ENCODE results near the gene NDUFAB1.
"Not testable (repeated sequence)": the region's sequence is repeated elsewhere in the genome, so short reads cannot be mapped to it uniquely, and the experiment has no call there.

NDUFAB1 gene

DNA sequence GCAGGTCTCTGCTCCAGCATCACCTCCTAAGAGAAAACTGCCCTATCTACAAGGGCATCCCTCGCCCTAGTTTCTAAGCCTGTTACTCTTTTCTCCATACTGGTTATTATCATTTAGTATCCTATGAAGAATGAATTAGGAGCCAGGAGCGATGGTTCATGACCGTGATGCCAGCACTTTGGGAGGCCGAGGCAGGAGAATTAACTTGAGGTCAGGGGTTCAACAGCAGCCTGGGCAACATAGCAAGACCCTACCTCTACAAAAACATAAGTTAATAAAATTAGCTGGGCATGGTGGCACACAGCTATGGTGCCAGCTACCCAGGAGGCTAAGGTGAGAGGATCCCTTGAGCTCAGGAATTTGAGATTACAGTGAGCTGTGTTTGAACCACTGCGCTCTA, 46.2 kb downstream of the NDUFAB1 start:
- DNase-seq, result no peak

DNA sequence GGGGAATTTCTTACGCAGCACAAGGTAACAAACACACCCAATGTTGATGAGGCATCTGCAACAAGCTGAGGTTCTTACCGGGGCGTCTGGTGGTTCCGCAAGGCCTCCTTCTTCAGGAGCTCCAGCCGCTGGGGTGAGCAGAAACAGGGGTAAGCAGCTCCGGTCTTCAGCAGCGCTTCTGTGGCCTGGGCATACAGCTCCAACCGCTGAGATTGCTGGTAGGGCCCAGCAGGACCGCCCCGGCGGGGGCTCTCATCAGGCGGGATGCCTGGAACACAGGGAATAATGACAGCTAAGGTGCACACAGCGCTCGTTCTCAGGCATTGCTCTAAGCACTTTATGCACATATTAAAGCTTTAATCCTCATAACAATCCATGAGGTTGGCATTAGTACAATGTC, 51.7 kb downstream of the NDUFAB1 start:
- DNase-seq, result no peak

DNA sequence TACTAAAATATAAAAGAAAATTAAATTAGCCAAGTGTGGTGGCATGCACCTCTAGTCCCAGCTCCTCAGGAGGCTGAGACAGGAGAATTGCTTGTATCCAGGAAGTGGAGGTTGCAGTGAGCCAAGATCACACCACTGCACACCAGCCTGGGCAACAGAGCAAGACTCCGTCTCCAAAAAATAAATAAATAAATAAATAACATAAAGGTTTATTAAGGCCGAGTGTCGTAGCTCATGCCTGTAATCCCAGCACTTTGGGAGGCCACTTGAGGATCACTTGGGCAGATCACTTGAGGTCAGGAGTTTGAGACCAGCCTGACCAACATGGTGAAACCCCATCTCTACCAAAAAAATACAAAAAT, 55.3 kb downstream of the NDUFAB1 start:
- not testable (repeated sequence) for DNase-seq

DNA sequence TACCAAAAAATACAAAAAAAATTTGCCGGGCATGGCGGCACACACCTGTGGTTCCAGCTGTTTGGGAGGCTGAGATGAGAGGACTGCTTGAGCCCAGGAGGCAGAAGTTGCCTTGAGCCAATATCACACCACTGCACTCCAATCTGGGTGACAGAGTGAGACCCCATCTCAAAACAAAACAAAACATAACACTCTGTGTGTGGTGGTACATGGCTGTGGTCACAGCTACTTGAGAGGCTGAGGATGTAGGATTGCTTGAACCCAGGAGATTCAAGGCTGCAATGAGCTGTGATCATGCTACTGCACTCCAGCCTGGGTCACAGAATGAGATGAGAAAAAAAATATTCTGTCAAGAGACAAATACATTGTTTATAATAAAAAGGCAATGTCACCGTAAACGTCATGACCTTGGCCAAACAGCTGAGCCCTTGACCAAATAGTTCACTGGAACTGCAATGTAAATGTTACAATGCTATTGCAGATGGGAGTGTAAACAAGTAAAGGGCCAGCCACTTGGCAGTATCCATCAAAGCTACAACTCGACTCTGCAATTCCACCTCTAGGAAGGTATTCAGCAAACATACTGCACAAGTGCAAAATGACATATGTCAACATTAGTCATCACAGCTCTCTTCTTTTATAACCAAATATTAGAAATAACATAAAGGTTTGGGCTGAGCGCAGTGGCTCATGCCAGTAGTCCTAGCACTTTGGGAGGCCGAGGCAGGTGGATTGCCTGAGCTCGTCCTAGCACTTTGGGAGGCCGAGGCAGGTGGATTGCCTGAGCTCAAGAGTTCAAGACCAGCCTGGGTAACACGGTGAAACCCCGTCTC, 55.9 kb downstream of the NDUFAB1 start:
- DNase-seq, result no peak

DNA sequence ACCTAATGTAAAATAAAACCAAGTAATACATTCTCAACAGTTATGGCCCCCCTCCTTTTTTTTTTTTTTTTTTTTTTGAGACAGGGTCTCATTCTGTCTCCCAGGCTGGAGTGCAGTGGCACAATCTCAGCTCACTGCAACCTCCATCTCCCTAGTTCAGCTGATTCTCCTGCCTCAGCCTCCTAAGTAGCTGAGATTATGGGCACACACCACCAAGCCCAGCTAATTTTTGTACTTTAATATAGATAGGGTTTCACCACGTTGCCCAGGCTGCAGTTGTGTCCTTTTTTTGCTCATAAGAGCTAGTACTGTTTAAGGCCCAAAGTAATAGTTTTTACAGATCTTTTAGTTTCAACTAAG, 57.2 kb downstream of the NDUFAB1 start:
- DNase-seq, result no peak

DNA sequence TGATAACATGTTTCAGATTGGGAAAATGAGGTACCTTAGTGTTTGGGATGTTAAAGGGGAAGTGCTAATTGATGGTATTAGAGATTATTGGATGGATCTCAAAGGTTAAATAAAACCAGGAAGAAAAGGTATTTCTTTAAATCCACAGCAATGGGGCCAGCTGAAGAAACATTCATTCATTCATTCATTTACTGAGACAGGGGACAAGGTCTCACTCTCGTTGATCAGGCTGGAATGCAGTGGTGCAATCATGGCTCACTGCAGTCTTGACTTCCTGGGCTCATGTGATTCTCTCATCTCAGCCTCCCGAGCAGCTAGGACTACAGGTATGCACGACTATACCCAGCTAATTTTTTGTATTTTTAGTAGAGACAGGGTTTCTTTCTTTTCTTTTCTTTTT, 58.7 kb downstream of the NDUFAB1 start:
- no peak for DNase-seq

DNA sequence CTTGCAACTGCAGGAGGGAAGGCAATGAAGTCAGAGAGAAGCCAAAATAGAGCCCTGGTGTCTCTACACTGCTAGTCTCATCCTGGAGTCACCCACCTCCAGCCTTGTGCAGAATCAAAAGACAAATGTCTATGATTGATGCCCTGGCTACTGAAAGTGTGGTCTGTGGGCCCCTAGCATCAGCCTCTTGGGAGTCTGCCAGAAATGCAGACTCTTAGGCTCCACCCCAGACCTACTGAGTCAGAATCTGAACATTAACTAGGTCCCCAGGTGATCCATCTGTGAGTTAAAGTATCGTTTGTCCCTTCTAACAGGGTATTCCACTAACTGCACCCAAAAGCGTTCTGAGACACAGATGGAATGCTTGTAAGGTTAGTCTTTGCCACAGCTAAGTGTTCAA, 60.2 kb downstream of the NDUFAB1 start:
- DNase-seq, result no peak

DNA sequence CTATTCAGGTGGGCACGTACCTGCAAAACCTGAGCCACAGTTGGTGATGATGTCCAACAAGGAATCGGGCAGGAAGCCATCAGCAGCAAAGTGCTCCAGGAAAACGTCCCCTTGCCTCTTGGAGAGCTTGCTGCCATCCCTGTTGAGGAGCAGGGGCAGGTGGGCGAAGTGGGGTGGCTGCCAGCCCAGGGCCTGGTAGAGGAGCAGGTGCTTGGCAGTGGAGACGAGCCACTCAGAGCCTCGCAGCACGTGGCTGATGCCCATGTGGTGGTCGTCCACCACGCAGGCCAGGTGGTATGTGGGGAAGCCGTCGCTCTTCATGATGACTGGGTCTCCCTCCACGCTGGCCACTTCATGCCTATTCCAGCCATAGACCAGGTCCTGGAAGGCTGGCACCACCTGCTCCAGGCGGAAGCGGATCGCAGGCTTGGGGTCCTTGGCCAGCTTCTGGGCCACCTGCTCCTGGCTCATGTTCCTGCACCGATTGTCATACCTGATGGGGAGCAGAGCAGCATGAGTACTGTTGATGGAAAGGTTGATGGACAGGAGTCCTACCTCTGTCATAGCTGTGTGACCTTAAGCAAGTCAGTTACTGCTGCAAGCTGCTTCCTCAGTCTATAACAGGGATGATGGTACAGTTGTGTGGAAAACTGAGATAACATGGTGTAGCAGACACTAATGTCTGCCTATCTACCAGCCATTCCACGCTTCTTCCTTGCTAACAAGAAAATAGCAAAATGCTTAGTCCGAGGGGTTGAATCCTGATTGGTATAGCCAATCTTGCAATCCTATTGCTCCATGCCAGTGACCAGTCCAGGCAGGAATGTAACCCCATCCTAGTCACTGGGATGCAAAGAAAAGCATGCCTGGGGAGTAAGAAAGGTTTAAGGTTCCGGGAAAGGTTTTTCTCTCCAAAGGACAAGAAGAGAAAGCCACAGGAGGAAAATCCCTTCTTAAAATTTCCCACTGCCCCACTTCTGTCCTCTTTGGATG, 61.0 kb downstream of the NDUFAB1 start:
- no peak for DNase-seq

DNA sequence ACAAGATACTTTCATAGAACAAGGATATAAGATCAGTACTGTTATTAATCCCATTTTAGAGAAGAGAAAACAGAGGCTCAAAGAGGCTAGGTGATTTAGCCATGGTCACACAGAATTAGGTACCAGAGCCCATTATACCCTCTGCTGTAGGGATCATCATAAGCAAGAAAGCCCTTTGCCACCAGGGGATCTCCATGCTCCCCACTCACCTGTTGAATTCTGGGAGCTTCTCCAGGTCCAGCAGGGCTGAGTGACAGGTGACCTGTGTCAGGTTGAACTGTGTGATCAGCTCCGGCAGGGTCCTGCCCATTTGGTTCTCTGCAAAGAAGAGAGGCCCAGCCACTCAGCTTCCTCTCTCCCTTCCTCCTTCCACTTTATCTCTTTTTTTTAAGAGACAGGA, 63.7 kb downstream of the NDUFAB1 start:
- DNase-seq, result no peak

Data from KG1 (cell line).